A549 treated with GW870086 at 1 μM for 4 hours (cell line): ENCODE data around the gene BTBD19. TPM values are rescaled to one million over a fixed set of nuclear protein-coding genes. Genes with fewer than 3 reads are reported as not detected.

ENCODE experiments used
- total RNA-seq: library from RNA; stranded (reverse); fragments of 200-300 nt; extraction: Qiagen RNA extraction; gene quantifications from 5 replicates; pipeline ENCODE4 v1.2.3, GENCODE V29; 2022; ENCODE audit warnings: low read depth

Gene BTBD19, protein sequence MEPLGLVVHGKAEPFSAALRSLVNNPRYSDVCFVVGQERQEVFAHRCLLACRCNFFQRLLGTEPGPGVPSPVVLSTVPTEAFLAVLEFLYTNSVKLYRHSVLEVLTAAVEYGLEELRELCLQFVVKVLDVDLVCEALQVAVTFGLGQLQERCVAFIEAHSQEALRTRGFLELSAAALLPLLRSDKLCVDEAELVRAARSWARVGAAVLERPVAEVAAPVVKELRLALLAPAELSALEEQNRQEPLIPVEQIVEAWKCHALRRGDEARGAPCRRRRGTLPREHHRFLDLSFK
- total RNA-seq = 1.8 to 3.9 TPM (median 2.7 TPM) in 5 replicates

DNA sequence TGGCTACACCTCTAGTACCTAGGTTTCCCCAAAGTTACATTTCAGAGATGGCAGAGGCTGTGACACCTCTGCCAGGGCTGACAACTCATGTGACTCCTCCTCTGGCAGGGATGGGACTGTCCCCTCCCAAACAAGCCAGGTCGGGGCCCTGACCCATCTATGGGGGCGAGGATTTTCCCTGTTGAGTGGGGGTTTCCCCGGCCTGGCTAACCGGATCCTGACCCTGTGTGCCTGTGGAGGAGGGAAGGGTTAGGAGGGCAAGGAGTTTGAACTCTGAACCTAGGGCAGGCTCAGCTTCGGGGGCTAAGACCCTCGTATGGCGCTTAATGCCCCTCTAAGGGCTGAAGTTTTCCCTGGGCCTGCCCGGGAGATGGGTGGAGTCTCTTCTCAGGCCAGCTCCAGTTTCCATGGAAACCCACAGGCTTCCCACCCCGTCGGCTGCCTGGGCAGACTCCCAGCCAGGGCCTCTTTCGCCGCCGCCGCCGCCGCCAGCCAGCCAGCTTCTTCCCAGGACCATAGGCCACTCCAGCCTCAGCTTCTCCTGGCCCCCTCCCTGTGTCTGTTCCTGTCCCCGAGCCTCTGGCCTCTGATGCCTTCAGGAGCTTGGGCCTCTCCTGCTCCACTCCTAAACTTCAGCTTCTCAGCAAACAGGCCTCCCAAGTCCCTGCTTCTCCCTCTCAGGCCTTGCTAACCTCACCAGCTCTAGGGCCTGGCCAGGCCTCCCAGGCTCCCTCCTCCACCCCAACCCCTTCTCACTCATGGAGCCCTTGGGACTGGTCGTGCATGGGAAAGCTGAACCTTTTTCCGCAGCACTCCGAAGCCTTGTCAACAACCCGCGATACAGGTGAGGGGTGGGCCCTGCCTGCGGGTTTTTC is at the start of gene BTBD19:
BTBD19 (plus strand) TSS at position 461 of the 875 bp plus-strand sequence; CDS start at position 759, 298 bp downstream.

DNA sequence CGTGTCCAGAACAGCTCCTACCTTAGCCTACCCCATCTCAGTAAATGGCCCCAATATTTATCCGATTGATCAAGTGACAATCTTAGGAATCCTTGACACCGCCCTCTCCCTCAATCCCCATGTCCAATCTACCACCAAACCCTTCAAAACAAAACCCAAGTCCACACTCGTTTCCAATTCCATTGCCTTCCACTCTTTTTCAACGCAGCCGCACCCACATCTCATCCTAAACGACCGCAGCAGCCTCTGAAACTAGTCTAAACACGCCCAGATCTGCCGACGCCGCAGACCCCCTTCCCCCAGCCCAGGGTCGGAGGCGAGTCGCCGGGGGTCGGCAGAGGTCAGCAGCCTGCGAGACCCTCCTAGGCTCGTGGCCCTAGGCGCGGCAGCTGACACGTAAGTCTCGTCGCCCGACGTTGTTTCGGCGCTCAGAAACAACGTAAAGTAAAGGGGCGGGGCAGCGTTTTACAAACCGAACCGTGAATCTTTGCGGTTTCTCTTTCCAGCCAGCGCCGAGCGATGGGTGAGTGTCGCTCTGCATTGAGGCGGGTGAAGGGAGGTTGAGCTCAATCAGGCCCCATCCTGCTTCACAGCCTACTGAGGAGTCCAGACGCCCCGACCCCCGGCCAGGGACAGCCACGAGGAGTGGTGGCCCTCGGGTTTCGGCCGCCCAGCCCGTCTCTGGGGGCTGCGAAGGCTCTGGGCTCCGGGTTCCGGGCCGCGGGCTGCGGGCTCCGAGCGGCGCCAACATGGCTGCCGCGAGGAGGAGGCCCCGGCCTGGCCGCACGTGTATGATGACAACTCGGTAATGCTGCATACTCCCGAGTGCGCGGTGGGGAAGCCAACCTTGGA is 33.0 kb upstream of the BTBD19 start, which contains the start of gene RPS8:
RPS8 (plus strand) TSS at position 463 of the 852 bp plus-strand sequence; CDS start at position 520, 57 bp downstream.

DNA sequence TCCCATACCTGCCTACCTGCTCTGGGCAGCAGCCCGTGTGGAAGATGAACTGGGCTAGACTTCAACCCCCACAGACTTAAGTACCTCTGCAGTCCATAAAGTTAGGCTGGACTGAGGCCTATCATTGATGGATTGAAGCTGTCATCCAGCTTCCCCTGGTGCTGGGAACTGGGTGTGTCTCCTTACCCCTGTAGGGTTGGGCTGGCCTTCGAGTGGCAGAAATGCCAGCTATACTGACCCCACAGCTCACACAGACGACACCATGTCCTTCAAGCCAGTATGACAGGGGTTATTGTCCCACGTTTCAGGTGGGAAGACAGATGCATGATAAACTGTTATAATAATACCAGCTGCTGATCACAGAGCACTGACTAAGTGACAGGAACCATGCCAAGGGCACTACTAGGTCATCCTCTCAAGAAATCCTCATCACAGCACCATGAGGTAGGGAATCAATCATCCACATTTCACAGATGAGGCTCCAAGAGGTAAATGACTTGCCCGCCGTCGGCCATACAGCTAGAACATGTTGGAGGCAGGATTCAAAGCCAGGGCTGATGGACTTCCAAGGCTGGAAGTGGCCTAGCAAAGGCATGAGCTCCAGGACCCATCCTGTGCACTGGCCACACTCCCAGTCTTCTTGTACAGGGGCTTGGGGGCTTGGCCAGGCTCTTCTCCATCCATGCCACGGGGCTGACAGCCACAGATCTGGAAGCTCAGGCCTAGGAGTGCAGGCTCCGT is 20.0 kb upstream of the BTBD19 start, which contains the start of gene BEST4:
BEST4 (minus strand) TSS at position 51 of the 741 bp plus-strand sequence. CDS start 465 bp downstream, outside the sequence.

DNA sequence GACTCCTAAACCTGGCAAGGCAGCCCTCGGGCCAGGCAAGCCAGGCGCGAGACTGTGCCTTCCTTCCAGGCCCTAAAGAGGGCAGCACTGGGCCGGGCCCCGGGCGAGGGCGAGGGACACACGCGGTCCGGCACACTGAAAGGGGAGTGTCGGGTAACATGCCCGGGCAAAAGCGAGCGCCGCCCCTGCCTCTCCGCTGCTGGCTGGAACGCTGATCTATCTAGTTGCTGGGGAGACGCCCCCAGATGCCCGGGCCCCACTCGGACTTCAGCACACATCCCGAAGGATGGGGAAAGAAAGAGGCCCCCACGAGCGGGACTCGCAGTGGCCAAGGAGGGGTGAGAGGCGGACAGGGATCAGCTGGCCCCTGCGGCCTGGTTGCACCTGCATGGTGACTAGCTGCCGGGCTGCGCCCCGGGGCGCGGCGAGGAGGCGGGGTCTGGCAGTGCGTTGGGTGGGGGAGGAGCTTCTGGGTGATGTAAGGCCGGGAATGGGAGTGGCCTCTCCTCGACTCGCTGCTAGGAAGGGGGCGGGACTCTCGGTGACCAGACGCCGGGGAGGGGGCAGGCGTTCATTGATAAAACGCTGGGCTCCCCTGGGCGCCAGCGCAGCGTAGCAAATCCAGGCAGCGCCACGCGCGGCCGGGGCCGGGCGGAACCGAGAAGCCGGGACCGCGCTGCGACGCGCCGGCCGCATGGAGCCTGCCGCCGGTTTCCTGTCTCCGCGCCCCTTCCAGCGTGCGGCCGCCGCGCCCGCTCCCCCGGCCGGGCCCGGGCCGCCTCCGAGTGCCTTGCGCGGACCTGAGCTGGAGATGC is 8.3 kb upstream of the BTBD19 start, which contains the start of gene PLK3:
PLK3 (plus strand) TSS at position 608 of the 815 bp plus-strand sequence; CDS start at position 695, 87 bp downstream.

DNA sequence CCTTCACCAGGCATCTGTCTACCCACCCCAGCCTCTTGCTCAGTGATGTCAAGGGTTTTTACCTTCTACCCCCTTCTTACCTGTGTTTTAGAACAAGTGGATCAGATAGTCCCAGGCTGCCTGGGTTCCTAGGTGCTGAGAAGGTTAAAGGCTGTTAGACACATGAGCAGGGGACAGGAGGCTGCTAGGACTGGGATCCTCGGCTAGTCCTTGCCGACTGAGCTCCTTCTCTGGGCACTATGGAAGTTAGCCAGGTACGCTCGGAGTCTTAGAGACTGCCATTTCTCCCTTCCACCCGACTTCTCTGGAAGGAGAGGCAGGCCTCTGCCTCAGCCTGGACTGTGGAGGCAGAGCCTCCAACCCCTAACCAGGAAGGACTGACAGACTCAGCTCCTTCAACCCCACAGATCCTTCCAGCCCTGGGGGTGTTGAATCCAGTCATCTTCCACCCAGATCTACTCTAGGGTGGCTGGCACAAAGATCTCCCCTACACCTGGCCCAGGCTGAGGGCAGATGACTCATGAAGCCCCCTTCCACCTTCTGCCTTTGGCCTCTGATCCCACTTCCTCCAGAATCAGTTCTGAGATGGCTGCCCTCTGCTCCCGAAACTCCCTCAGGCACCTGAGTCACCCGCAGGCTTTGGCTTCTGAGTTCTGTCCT is 1.5 kb upstream of the BTBD19 start, which contains the start of gene DYNLT4:
DYNLT4 (minus strand) TSS at position 648 of the 660 bp plus-strand sequence. CDS start 683 bp downstream, outside the sequence.

DNA sequence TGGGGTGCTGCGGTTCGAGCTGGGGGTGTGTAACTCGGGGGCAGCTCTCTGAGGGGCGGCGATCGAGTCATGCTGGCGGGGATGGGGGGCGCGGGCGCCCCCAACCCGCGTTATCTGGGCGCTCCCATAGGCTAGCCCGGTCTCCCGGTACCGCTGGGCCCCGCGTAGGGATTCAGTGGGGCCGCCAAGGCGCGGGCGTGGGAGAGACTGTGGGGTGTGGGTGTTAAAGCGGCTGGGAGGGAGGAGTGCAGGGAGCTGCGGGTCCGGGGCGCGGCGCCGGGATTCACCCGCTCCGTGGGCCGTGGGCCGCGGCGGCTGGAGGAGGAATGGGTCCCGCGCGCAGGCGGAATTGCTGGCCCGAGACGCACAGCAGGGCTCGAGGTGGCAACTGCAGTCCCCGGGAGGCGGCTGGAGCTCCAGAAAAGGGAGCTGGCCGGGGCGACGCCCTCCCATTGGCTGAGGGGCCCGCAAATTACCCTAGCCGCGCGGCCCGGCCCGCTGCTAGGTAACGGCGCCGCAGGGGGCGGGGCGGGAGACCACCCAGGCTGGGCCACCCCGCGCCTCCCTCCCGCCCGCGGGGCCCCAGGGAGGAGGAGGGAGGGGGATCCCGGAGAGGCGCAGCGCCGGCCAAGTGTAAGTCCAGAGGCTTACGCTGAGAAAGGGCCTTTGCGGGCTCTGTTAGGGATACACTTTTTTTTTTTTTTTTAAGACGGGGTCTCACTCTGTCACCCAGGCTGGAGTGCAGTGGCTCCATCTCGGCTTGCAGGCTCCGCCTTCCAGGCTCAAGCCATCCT is 34.7 kb downstream of the BTBD19 start, which contains the start of gene PTCH2:
PTCH2 (minus strand) TSS at position 392 of the 794 bp plus-strand sequence; CDS start at position 71, 321 bp downstream.

Other genes starting within 250 kb of the BTBD19 start
- gene TMEM53, start 134.0 kb upstream of the BTBD19 start, total RNA-seq = 7.3 to 9.4 TPM (median 8.7 TPM) in 5 replicates
- gene ARMH1, start 133.8 kb upstream of the BTBD19 start, total RNA-seq = 0.38 to 1.1 TPM (median 0.54 TPM) in 5 replicates
- not detected in 5 replicates for gene RNU5D-1, start 77.4 kb upstream of the BTBD19 start, total RNA-seq
- 36.2 to 43.4 TPM (median 39.5 TPM) in 5 replicates for gene KIF2C, start 68.7 kb upstream of the BTBD19 start, total RNA-seq
- gene RPS8, start 33.0 kb upstream of the BTBD19 start, total RNA-seq = 1,637 to 1,731 TPM (median 1,686 TPM) in 5 replicates
- 0.17 to 0.53 TPM (median 0.37 TPM) in 5 replicates for gene BEST4, start 20.4 kb upstream of the BTBD19 start, total RNA-seq
- 14.8 to 20.8 TPM (median 19.6 TPM) in 5 replicates for gene PLK3, start 8.1 kb upstream of the BTBD19 start, total RNA-seq
- gene DYNLT4, start 1.2 kb upstream of the BTBD19 start, total RNA-seq = 0.27 to 1.1 TPM (median 0.80 TPM) in 5 replicates
- 0.15 to 0.25 TPM (median 0.19 TPM) in 5 replicates for gene PTCH2, start 34.7 kb downstream of the BTBD19 start, total RNA-seq
- 17.2 to 19.8 TPM (median 18.6 TPM) in 5 replicates for gene EIF2B3, start 178.1 kb downstream of the BTBD19 start, total RNA-seq
- gene HECTD3, start 202.8 kb downstream of the BTBD19 start, total RNA-seq = 15.1 to 19.3 TPM (median 16.8 TPM) in 5 replicates
- gene UROD, start 203.7 kb downstream of the BTBD19 start, total RNA-seq = 44.6 to 51.1 TPM (median 48.3 TPM) in 5 replicates